Omental fat pad (tissue), 4 donors: Measurements from ENCODE around the gene ENPP3. TPM values are rescaled to one million over a fixed set of nuclear protein-coding genes. Genes with fewer than 3 reads are reported as not detected.

Source experiments
- ATAC-seq: fragments of 150-250 bp; one replicate; pipeline ENCODE4 v1.9.1; 2016; ENCODE audit warnings: mild to moderate bottlenecking, moderate library complexity; ENCODE audit not compliant: low FRiP score
- DNase-seq: peaks from one replicate; pipeline ENCODE4 v3.0.0-alpha.2; 2019; ENCODE audit warnings: low spot score
- CTCF ChIP-seq, 3 donors: fragments of 450-650 bp; IDR thresholded peaks; one replicate each; pipeline ENCODE4 v1.5.1; 2016 to 2017; ENCODE audit warnings: antibody characterized with exemption in 3 of 3, mild to moderate bottlenecking in 3 of 3, moderate library complexity in 2 of 3
- total RNA-seq, 4 donors: library from RNA; depleted of rRNA; stranded (reverse); fragments of >200 nt; gene quantifications; one replicate each; pipeline ENCODE4 v1.1.0, GENCODE V29; 2016

Gene ENPP3
- total RNA-seq, 4 donors from 2014 or later = 0.36 to 0.94 (median 0.61) TPM

DNA sequence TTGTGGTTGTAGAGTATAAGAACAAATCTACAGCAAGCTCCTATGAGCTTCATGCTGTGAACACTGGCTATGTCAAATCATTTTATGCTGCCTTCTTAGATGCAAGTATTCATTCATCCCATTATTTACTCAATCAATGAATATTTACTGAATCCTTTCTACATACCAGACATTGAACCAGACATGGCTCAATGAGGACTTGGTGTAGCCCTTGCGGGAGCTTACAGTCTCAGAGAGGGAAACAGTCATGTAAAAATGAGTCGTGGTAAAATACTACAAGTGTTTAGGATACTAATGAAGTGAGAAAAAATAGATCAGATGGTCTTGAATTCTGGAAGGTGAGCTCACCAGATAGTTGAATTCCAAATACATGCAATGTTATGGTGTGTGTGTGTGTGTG, 125.9 kb downstream of the ENPP3 start:
- TF ChIP-seq CTCF (IDR thresholded peaks at IDR 0.05) = no peak
- DNase-seq (no peak), ATAC-seq (no peak)

GRCh38 chr6:131763749-131764148, 126.6 kb downstream of the ENPP3 start:
- TF ChIP-seq CTCF (IDR thresholded peaks at IDR 0.05) = no peak
- ATAC-seq (no peak), DNase-seq (no peak)

- no peak for ATAC-seq
- no peak for DNase-seq
- TF ChIP-seq CTCF (IDR thresholded peaks at IDR 0.05) = no peak
These were observed 127.2 kb downstream of the ENPP3 start for GRCh38 chr6:131764350-131764749.

- no peak for TF ChIP-seq CTCF (IDR thresholded peaks at IDR 0.05)
- no peak for ATAC-seq
- no peak for DNase-seq
These were observed 128.1 kb downstream of the ENPP3 start for GRCh38 chr6:131765081-131765803.

- no peak for ATAC-seq
- no peak for TF ChIP-seq CTCF (IDR thresholded peaks at IDR 0.05)
- DNase-seq = no peak
These were observed 128.7 kb downstream of the ENPP3 start for GRCh38 chr6:131765804-131766135.

DNA sequence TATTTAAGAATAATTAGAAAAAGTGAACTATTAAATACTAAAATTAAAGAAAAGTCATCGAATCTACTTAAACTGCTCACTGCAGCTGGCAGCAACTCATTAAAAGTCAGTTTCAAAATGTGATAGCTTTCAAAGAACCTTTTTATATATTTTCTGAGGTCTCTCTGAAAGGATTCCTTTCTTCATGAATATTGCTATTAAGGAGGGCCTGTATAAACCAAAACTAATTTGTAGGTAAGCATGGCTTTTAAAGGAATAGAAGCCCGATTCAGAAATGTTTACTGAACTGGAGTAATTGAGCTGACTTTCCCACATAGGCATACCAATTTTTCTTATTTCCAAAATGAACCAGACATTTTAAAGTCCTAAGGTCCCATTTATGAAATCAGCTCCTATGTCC, 129.5 kb downstream of the ENPP3 start:
- ATAC-seq (no peak), DNase-seq (no peak)
- no peak for TF ChIP-seq CTCF (IDR thresholded peaks at IDR 0.05)

DNA sequence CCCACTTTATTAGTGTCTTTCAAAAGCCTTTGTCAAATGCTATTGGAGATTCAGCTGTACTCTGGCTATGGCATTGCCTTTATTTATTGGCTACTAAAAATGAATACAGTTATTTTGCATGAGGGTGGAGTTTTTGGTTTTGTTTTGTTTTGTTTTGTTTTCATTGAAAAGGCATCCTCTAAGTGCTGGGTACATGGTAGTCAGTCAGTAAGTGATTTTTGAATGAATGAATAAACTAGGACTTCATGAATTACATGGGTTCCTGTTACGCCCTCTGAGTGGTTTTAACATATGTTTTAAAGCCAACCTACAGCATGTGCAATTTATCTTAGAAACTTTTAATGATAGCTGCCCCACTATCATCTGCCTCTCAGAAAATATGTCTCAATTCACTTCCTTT, 131.9 kb downstream of the ENPP3 start:
- ATAC-seq (no peak), DNase-seq (no peak)
- no peak for TF ChIP-seq CTCF (IDR thresholded peaks at IDR 0.05)
